NCI-H510A treated with DMSO at 0.1 percent for 48 hours (cell line): ENCODE measurements around the gene SERTM2.
"Not testable (repeated sequence)": the region's sequence is repeated elsewhere in the genome, so short reads cannot be mapped to it uniquely, and the experiment has no call there.

ENCODE experiments used
- DNase-seq: peaks from one replicate; lab custom pipeline; 2025; lab: John Stamatoyannopoulos, UW

The SERTM2 gene

GRCh38 chrX:111511477-111511876 lies at the start of gene SERTM2:
Gene SERTM2, plus strand, starts transcription at chrX:111511645. Its CDS starts 7,213 bp downstream, at chrX:111518858.
- peak; percentile 0 for DNase-seq

- DNase-seq: no peak
Observed at GRCh38 chrX:111465669-111466068, 45.8 kb upstream of the SERTM2 start.

DNA sequence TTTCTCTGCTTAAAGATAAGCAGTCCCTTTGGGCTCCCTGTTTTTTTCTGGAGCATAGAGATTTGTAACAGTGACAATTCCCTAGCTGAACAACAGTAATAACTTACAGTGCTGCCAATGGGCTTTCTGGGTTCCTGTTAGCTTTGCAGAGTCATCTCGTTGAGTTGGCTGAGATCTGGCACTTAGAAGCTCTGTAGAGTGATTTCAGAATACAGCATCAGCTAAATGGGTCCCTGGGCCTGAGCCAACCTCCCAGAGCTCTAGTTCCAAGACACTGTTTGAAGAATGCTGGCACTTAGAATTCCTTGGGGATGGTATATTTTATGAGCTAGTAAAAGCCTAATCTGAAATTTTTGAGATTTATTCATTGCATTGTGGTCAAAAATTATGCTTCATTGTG lies 43.5 kb upstream of the SERTM2 start:
- no peak for DNase-seq

GRCh38 chrX:111470681-111471403 lies 40.6 kb upstream of the SERTM2 start:
- DNase-seq: no peak

- no peak for DNase-seq
Observed at GRCh38 chrX:111481896-111482295, 29.5 kb upstream of the SERTM2 start.

GRCh38 chrX:111483135-111483534 lies 28.3 kb upstream of the SERTM2 start:
- no peak for DNase-seq

DNA sequence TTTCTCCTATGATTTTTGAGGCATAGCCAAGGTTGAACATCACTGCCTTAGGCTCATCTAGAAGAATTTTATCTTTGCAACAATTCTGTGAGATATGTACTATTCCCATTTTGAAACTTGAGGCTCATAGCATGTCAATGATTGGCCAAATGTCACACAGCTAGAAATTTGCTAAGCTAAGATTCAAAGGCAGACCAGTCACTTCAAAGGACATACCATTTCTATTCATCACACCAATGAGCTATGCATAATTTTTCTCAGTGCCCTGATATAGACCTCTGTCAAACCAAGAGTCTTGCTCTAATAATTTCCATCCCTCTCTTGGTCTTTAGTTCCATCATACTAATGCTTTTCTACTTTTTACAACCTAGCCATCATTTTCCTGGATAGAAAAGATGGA lies 27.6 kb upstream of the SERTM2 start:
- DNase-seq: no peak

GRCh38 chrX:111490688-111491087 lies 20.8 kb upstream of the SERTM2 start:
- DNase-seq: no peak

- DNase-seq: no peak
Observed at GRCh38 chrX:111492085-111492484, 19.4 kb upstream of the SERTM2 start.

DNA sequence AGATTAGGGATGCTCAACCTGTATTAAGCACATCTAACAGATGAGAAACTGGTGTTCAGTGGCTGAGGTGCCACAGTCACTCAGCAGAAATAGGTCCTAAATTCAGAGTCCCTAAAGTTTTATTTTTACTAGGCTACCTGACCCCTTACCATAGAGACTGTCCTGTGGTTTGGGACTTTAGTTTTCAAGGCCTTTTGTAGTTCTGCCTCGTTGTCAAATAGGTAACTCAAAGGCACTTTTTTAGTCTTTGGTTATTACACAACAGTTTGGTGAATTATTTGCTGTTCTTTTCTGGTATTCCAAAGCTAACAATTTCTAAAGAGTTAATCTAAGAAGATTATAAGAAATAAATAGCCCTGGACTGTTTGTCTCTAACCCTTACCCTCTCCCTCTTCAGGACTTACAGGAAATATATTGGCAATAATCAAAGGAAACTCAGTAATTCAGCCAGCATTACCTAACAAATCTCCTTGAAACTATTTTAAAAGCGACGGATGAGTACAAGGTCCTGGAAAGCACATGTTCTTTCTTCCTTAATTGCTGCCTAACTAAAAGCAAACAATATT lies 12.8 kb upstream of the SERTM2 start:
- DNase-seq: no peak

GRCh38 chrX:111503485-111503993 lies 7.9 kb upstream of the SERTM2 start:
- DNase-seq: no peak

- no peak for DNase-seq
Observed at GRCh38 chrX:111504941-111505340, 6.5 kb upstream of the SERTM2 start.

DNA sequence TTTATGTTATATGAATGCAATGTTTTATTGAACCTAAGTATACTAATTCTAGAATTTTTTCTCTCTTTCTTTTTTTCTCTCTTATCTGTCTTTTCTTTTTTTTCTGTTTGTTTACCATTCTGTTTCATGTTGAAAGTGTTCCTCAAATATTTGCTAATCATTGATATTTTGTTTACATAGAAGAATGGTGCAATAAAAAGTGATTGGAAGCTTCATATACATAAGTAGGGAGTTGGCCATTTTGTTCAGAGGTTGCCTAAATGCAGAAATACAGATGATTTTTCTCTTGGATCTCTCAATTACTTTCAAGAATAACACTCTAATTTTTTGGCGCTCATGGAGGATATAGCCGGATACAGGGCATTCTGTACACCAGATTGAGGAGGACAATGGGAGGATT lies 5.7 kb upstream of the SERTM2 start:
- no peak for DNase-seq

DNA sequence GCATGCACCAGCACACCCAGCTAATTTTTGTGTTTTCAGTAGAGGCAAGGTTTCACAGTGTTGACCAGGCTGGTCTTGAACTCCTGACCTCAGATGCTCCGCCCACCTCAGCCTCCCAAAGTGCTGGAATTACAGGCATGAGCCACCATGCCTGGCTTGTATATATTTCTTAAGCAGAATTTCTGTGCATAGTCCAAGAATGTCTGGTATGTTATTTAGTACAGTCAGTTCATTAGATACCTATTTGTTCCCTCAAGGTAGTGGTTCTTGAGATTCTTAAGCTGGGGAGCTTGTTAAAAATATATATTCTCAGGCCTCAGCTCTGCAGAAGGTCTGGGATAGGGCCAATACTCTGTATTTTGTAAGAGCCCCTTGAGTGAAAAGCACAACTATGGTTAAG lies 4.6 kb upstream of the SERTM2 start:
- DNase-seq: no peak

GRCh38 chrX:111507933-111508332 lies 3.5 kb upstream of the SERTM2 start:
- DNase-seq: no peak

GRCh38 chrX:111515298-111515697 lies 3.9 kb downstream of the SERTM2 start:
- no peak for DNase-seq

- no peak for DNase-seq
Observed at GRCh38 chrX:111518667-111519066, 7.2 kb downstream of the SERTM2 start.

DNA sequence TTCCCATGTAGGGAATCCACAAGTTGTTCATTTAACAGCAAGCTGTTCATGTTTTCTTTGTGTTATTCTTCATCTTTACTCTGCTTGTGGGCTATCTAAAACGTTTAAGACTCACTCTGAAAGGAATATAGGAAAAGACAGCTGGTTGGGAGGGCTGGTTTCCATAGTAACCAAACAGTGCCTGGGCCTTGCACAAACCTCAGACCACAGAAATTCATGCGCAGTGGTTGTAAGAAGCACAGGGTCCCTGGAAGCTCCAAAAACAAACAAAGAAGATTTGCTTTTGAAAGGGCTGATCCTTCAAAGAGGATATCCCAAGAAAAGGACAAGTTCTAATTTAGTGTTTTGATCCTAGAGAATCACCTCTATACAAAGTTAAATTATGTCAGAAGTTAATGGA lies 7.8 kb downstream of the SERTM2 start:
- no peak for DNase-seq

- DNase-seq: no peak
Observed at GRCh38 chrX:111520506-111520905, 9.1 kb downstream of the SERTM2 start.

DNA sequence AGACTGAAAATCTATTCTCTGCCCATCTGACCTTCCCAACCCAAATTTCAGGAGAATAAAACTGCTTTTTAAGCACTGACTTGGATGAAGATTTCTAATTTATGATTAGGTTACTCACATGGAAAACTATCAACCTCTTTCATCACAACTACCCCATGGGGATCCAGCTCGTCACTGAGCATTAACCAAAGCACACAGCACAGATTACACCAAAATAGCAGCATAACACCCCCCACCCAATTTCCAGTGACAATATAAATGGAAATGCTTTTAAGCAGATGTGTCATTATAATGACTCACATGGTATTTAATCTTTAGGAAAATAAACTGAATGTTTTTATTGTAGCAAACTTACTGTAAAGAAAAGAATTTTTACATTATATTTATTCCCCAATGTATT lies 9.7 kb downstream of the SERTM2 start:
- DNase-seq: no peak

DNA sequence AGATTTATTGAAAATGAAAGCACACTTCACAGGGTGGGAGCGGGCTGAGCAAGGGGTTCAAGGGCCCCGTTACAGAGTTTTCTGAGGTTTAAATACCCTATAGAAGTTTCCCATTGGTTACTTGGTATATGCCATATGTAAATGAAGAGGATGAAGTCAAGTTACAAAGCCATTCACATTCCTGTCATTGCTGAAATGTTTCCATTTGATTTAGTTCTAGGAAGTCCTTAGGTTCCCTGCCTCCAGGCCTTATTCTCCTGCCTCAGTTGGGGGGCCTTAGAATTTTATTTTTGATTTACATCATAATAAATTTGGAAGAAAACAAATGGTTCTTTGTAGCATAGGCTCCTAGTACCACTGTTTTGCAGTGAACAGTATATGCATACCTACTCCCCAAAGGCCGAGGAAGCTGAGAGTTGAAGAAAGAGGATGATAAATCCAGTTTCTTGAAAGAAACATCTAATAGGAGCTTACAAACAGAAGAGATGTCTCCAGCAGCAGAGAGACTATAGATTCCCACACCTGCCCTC lies 31.8 kb downstream of the SERTM2 start:
- no peak for DNase-seq

GRCh38 chrX:111549235-111549634 lies 37.8 kb downstream of the SERTM2 start:
- DNase-seq: not testable (repeated sequence)

- no peak for DNase-seq
Observed at GRCh38 chrX:111555406-111555958, 44.0 kb downstream of the SERTM2 start.
